Measurements from ENCODE around the gene ARHGEF4.

ARHGEF4 gene

GRCh38 chr2:130850788-130851623, 14.3 kb downstream of the ARHGEF4 start:
- no peak for DNase-seq (ENCODE audit: low read depth in 2 of 2)

- DNase-seq (ENCODE audit: low read depth in 2 of 2) = no peak
Measured at GRCh38 chr2:130851624-130852382, 15.1 kb downstream of the ARHGEF4 start.

DNA sequence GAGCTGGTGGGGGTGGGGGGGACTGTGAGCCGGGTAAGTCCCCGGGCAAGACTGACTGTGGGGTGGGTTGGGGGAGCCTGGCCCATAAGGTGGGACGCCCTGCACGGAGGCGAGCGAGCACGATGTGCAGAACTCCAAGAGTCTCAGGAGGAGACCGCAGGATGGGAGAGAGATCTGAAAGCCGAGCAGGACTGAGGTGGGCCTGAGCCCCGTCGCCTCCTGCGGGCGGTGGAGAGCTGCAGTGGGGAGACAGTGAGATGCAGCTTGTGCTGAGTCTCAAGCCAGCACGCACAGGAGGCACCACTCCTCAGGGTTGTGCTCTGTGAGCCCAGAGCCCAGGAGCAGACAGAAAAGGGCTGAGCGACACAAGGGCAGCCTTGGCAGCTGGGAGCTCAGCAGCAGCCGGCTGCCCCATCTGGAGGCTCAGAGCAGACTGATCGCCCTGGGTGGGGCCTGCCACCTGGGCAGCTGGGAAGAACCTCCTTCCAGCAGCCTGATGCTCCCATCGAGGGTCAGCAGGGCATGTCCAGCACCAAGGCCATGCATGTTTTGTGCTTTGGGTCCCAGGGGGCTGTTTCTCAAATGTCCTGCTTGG, 15.9 kb downstream of the ARHGEF4 start:
- no peak for DNase-seq (ENCODE audit: low read depth in 2 of 2)

- no peak for DNase-seq (ENCODE audit: low read depth in 2 of 2)
Measured at GRCh38 chr2:130853391-130853790, 16.7 kb downstream of the ARHGEF4 start.

GRCh38 chr2:130854301-130854700, 17.6 kb downstream of the ARHGEF4 start:
- DNase-seq (ENCODE audit: low read depth in 2 of 2) = no peak

- peak; percentile 29 to 41 for DNase-seq (ENCODE audit: low read depth in 2 of 2)
Measured at GRCh38 chr2:130864830-130865800, 28.4 kb downstream of the ARHGEF4 start.

- no peak for DNase-seq (ENCODE audit: low read depth in 2 of 2)
Measured at GRCh38 chr2:130869441-130870160, 32.9 kb downstream of the ARHGEF4 start.

DNA sequence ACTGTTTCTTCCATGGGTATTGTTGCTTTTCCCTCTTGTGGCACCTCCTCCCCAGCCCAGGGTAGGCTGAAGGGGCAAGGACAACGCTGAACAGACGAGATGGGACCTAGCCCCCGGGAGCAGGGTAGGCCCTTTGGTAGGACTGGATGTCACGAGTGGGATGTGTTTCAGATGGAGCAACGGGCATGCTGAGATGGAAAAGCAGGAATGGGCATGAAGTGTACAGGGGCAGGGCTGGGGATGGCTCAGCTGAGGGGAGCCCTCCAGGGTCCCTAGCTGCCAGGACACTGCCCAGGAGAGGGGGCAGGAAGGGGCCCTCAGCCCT, 33.4 kb downstream of the ARHGEF4 start:
- DNase-seq (ENCODE audit: low read depth in 2 of 2) = no peak

GRCh38 chr2:130870779-130871178, 34.1 kb downstream of the ARHGEF4 start:
- DNase-seq (ENCODE audit: low read depth in 2 of 2) = no peak

- no peak for DNase-seq (ENCODE audit: low read depth in 2 of 2)
Measured at GRCh38 chr2:130871843-130872740, 35.4 kb downstream of the ARHGEF4 start.

GRCh38 chr2:130872741-130873125, 36.0 kb downstream of the ARHGEF4 start:
- no peak for DNase-seq (ENCODE audit: low read depth in 2 of 2)

DNA sequence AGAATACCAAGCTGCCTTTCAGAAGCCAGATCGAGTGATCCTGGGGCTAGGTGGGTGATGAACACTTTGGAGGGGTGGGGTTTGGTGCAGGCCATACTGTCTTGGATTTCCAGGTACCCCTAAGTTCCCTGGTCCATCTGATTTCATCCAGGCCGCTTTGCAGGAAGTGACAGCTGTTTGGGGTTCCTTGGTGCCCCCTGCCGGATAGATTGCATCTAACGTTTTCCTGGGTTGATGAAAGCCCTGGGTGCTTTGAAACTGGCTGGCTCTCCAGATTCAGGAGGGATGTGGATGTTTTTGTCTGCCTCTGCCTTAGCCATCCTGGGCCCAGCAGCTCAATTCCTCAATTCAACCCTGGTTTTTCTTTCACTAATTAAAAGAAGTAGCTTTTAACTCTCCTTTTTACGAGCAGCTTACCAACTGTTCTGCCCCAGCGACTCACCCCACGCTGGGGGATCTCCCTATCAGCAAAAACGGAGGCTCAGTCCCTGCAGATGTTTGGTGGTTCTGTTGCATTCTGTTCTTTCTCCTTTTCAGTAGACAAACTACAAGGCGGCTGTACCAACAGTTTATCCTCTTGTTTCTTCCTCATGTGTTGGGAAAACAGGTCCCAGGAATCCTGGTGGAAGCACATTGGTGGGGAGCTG, 37.1 kb downstream of the ARHGEF4 start:
- peak; percentile 12 to 13 for DNase-seq (ENCODE audit: low read depth in 2 of 2)

DNA sequence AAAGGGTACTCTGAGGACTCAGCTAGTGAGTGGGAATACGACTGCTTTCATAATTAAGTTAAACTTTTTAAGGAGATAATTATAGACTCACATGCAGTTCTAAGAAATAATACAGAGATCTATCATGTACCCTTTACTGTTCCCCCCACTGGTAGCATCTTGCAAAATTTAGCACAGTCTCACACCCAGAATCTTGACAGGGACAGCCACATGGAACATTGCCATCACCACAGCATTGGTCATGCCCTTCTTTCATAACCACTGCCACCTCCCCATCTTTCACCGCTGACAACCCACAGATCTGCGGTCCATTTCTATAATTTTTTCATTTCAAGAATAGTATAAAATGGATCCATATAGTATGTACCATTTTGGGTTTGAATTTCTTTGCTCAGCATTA, 37.8 kb downstream of the ARHGEF4 start:
- DNase-seq (ENCODE audit: low read depth in 2 of 2) = no peak

DNA sequence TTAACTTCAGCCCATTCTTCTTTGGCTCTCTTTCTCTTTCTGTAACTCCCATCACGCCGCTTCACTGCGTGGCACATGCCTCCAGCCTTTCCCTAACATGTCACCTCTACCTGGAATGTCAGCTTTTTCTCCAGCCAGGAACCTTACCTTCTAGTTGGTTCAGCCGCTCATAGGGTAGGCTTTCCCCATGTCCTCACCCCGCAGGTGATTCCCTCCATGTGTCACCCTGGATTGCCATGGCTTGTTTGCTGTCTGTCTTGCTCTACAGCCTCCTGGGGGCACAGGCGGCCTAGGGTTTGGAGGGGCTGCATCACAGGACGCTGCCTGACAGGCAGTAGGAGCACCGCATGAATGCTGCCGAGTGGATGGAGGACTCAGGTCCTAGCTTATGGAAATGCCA, 39.2 kb downstream of the ARHGEF4 start:
- no peak for DNase-seq (ENCODE audit: low read depth in 2 of 2)

- no peak for DNase-seq (ENCODE audit: low read depth in 2 of 2)
Measured at GRCh38 chr2:130877258-130877657, 40.5 kb downstream of the ARHGEF4 start.

DNA sequence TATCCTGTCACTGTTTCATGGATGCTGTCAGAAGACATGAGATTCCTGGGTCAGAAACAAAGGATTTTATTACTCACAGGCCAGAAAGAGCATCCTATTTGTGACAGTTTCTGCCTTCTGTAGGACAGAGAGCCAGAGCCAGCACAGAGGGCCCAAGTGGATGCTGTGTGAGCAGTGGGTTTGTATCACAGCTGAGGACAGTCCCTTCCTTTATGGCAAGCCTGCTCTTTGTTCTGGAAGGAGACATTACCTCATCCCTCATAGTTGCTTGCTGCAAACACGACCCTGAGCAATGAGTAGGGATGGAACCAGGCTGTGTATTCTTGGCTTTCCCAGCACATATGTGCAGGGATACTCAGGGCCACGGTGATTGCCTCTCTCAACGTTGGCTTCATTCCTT, 41.6 kb downstream of the ARHGEF4 start:
- DNase-seq (ENCODE audit: low read depth in 2 of 2) = no peak

DNA sequence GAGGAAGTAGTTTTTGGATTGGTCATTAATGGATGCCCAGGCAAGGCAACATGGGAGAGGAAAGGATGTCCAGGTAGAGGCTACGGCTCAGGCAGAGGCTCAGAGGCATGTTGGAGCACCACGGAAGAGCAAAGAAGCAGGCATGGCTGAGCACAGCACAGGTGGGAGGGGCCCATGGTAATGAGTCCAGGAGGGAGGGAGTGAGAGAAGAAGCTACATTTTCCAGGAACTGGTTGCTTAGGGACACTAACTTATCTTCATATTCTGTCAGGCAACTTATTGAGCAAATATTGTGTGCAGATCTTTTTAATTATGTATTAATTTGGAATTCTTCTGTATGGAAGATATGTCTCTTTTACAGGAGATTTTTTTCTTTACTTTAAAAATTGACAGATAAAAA, 42.2 kb downstream of the ARHGEF4 start:
- DNase-seq (ENCODE audit: low read depth in 2 of 2) = no peak

DNA sequence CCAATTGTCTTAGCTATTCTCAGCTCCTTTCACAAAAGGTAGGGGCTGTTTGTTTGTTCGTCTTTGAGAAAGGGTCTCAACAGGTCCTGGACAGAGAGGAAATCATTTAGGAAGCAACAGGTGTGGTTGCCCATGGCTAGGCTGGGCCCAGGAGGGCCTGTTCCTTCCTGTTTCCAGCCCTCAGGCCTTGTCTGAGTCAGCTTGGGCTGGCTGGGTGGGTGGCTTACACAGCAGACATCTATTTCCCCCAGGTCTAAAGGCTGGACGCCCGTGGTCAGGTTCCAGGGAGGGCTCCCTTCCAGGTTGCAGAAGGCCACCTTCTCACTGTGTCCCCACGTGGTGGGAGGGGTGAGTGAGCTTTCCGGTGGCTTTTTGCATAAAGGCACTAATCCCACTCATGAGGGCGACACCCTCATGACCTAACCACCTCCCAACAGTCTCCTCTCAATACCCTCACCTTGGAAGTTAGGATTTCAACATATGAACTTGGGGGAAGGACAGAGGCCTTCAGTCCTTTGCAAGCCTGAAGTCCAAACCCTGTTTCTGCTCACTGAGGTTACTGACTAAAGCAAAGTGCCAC, 45.5 kb downstream of the ARHGEF4 start:
- DNase-seq (ENCODE audit: low read depth in 2 of 2) = no peak

DNA sequence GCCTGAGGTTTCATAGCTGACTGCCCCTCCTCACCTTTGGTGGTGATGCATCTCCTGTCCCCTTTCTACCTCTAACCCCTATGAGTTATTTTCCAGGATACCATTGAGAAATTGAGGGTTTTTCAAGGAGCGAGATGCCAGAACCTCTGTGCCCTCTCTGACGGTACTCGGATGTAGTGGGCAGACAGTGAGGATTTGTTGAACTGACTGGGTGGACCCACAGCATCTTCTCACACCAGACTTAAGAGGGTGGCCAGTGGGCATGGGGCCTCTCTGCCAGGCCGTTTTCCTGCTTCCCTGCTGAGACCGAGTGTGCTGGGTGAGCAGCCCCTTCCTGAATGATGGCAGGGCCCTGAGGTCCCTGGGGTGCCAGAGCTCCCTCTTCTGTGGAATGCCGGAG, 46.3 kb downstream of the ARHGEF4 start:
- no peak for DNase-seq (ENCODE audit: low read depth in 2 of 2)

Measured in fibroblast of skin of left biceps (primary cell).